GM12892 (cell line): ENCODE measurements around the gene CTSL.

Experiments used
- POLR2A ChIP-seq: IDR thresholded peaks from 2 replicates; pipeline ENCODE4 v1.6.1; 2011; ENCODE audit warnings: low read depth, low read length, control low read depth
- POLR2AphosphoS5 ChIP-seq: IDR thresholded peaks from 2 replicates; pipeline ENCODE4 v1.6.1; 2011; ENCODE audit warnings: low read depth, low read length, control low read depth
- TAF1 ChIP-seq: IDR thresholded peaks from 2 replicates; pipeline ENCODE4 v1.6.1; 2011; ENCODE audit warnings: low read depth, mild to moderate bottlenecking, control low read depth, low read length, borderline replicate concordance

DNA sequence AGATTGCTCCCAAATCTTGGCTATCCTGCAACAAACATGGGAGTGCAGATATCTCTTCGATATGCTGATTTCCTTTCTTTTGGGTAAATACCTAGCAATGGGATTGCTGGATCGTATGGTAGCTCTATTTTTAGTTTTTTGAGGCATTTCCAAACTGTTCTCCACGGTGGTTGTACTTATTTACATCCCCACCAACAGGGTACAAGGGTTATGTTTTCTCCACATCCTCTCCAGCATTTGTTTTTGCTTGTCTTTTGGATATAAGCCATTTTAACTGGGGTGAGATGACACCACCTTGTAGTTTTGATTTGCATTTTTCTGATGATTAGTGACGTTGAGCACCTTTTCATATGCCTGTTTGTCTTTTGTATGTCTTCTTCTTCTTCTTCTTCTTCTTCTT is 20.3 kb downstream of the CTSL start:
- TF ChIP-seq POLR2AphosphoS5 (no peak), POLR2A (no peak), TAF1 (no peak)
